ENCODE results near the gene ZBED5. TPM values are rescaled to one million over a fixed set of nuclear protein-coding genes. Genes with fewer than 3 reads are reported as not detected.
"Not testable (repeated sequence)": the region's sequence is repeated elsewhere in the genome, so short reads cannot be mapped to it uniquely, and the experiment has no call there.

ZBED5 gene
- total RNA-seq, 1 donor = 31.1 TPM

GRCh38 chr11:10892250-10892649 is 34.4 kb upstream of the ZBED5 start:
- no peak overlapping the region for H3K4me3 ChIP-seq (ENCODE audit: low read depth, low read length)
- TF ChIP-seq CTCF (IDR thresholded peaks at IDR 0.05; ENCODE audit: insufficient read depth, low read depth, low read length) = no peak
- DNase-seq (ENCODE audit: low read depth) = no peak

GRCh38 chr11:10891151-10891720 is 33.4 kb upstream of the ZBED5 start:
- TF ChIP-seq CTCF (IDR thresholded peaks at IDR 0.05; ENCODE audit: insufficient read depth, low read depth, low read length) = no peak
- no peak overlapping the region for H3K4me3 ChIP-seq (ENCODE audit: low read depth, low read length)
- DNase-seq (ENCODE audit: low read depth) = no peak

- H3K4me3 ChIP-seq (ENCODE audit: low read depth, low read length); DNase-seq (ENCODE audit: low read depth): not testable (repeated sequence)
Observed at GRCh38 chr11:10890083-10890482, 32.2 kb upstream of the ZBED5 start.

- no peak for TF ChIP-seq CTCF (IDR thresholded peaks at IDR 0.05; ENCODE audit: insufficient read depth, low read depth, low read length)
- no peak overlapping the region for H3K4me3 ChIP-seq (ENCODE audit: low read depth, low read length)
Observed at GRCh38 chr11:10887307-10887706, 29.5 kb upstream of the ZBED5 start.

GRCh38 chr11:10886652-10887250 is 28.9 kb upstream of the ZBED5 start:
- H3K4me3 ChIP-seq (ENCODE audit: low read depth, low read length) = no peak overlapping the region
- TF ChIP-seq CTCF (IDR thresholded peaks at IDR 0.05; ENCODE audit: insufficient read depth, low read depth, low read length) = no peak
- no peak for DNase-seq (ENCODE audit: low read depth)

More at GRCh38 chr11:10887307-10887706, 29.5 kb upstream of the ZBED5 start:
- DNase-seq (ENCODE audit: low read depth) = no peak

- peak; percentile 72 for DNase-seq (ENCODE audit: low read depth)
- no peak for TF ChIP-seq CTCF (IDR thresholded peaks at IDR 0.05; ENCODE audit: insufficient read depth, low read depth, low read length)
- H3K4me3 ChIP-seq (ENCODE audit: low read depth, low read length) = no peak overlapping the region
Observed at GRCh38 chr11:10885703-10886363, 28.0 kb upstream of the ZBED5 start.

GRCh38 chr11:10884292-10884691 is 26.4 kb upstream of the ZBED5 start:
- not testable (repeated sequence) for DNase-seq (ENCODE audit: low read depth); H3K4me3 ChIP-seq (ENCODE audit: low read depth, low read length)

GRCh38 chr11:10881892-10882291 is 24.0 kb upstream of the ZBED5 start:
- no peak for DNase-seq (ENCODE audit: low read depth)
- no peak for TF ChIP-seq CTCF (IDR thresholded peaks at IDR 0.05; ENCODE audit: insufficient read depth, low read depth, low read length)

More at GRCh38 chr11:10881892-10882291, 24.0 kb upstream of the ZBED5 start:
- H3K4me3 ChIP-seq (ENCODE audit: low read depth, low read length) = no peak overlapping the region

Data from fibroblast of villous mesenchyme (primary cell).